Medulla oblongata (tissue), 1 donor: ENCODE data around the gene PARD3B.

Experiments used
- DNase-seq: peaks from one replicate; pipeline ENCODE4 v3.0.0-alpha.2; 2015; ENCODE audit errors: extremely low spot score

The PARD3B gene

DNA sequence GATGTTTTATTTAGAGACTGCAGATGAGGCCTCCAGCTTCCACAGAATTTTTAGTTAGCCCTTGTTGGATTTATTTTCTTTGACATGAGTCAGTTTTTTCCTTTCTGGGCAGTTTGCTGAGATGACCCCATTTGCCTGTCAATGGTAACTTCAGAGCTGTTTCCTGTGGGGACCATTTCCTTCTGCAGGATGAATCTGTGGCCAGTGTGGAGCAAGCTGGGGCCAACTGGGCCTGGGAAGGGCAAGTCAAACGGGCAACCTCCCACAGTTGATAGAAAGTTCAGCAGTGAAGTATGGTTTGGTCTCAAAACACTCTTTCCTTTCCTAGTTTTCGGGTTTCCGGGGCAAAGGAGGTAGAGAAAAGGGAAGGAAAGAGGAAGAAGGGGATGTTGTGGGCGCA lies 845.6 kb downstream of the PARD3B start:
- no peak for DNase-seq

DNA sequence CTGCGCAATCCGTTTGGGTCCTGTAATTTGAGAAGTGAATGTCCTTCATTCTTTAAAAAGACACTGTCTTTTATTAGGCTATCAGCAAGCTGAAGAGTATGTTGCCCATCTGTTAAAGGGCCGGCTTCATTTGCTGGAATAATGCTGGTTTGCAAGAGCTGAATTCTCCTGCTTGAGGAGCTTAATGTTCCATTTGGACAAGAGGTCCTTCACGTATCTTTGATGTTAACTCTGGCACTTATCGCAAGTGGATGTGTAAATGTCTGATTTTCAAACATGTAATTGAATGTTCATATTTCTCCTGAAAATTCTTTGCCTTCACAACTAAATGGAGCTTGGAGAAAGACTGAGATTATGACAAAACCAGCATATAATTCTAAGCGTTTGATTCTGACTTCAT lies 856.2 kb downstream of the PARD3B start:
- no peak for DNase-seq

DNA sequence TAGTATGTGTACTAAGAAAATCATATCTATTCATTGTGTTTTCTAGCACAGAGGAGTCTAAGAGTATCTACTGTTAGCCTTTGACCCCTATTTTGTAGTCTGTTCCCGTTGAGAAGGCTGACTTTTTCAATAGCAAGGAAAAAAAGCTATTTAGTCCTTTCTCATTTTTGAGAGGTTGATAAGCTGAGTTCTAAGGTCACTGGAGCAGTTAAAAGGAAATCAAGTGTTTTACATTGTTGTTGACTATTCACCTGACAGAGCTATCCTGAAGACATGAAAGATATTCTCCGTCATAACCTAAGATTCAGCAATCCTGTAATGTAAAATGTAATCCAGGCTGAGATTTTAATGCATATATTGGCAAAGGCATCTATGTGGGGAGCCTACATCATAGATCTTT lies 856.7 kb downstream of the PARD3B start:
- DNase-seq, result no peak

DNA sequence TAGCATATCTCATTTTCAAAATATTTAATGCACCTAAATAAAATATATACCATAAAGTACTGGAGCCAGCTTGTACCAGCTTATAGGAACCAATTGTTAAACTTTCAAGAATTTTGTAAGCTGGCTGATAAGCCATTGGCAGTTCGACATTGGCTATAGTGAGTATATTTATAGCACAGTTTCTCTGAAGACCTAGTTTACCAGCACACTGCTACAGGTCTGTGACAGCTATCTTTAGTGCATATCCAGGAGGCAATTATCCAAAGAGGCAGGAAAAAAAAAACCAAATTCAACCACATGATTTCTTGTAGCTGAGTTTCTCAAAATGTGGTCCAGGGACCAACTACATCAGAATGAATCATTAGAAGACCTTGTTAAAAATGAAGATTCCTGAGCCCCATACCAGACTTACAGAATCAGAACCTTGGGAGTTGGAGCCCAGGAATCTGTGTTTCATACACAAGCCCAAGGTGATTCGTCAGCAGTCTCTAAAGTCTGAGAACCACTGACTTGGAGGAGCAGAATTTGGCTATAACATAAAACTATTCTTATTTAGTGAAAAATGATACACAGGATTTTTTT lies 858.1 kb downstream of the PARD3B start:
- no peak for DNase-seq

DNA sequence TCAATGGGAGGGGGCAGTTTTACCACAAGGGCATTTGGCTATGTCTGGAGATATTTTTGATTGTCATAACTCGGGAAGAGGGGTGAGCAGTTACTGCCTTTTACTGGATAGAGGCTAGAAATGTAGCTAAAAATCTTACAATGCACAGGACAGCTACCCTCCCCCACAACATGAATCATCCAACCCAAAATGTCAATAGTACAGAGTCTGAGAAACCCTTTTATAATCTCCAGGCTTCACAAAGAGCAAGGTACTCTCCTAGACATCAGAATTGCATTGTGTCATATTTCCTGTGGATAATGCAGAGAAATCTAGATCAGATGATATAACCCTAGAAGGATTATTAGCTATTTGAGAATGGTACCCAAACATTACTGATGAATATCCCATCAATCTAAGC lies 859.9 kb downstream of the PARD3B start:
- DNase-seq, result no peak

DNA sequence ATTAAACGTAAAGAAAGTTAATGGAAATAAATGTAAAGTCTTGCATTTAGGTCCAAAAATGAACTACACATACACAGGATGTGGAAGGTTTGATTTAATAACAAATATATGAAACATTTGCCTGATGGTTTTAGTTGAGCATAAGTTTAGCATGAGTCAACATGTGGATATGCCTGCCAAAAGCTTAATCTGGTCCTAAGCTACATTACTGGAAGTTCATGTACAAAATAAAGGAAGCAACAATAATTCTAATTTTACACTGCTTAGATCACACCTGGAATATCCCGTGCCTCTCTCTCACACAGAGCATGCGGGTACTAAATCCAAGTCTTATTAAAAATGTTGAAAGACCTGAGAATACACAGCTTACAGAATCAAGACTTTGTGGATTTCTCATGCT lies 860.5 kb downstream of the PARD3B start:
- DNase-seq, result no peak

DNA sequence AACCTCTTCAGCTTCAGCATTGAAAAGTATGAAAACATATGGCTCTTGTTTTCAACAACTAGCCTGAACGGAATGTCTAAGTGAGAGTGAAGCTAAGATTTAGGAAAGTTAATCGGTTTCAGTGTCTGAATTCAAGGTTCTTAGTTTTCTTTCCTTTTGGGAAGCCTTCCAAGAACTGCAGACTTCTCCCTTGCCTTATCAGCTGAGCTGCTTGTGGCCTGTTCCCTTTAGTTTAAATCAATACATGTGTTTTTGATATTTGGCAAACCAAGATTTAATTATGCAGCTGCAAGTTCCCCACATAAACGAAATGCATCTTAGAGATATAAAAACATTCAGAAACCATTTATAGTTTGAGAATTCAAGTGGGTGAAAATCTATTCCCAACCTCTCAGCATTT lies 862.7 kb downstream of the PARD3B start:
- DNase-seq, result no peak

DNA sequence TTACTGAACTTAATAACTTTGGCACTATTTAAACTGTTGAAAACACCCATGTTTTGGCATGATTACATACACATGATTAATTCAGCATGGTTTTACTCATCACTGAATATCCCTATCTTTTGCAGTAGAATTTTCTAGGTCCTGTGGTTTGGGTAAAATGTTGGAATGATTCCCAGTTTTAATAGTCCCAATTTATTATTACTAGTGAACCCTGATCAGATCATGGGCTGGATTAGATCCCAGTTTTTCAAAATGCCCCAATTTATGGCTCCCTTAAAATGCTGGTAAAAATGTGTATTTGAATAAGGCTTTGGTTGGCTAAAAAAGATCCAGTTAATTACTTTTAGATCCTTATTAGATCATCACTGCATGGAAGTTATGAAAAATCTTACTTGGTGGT lies 863.4 kb downstream of the PARD3B start:
- no peak for DNase-seq

DNA sequence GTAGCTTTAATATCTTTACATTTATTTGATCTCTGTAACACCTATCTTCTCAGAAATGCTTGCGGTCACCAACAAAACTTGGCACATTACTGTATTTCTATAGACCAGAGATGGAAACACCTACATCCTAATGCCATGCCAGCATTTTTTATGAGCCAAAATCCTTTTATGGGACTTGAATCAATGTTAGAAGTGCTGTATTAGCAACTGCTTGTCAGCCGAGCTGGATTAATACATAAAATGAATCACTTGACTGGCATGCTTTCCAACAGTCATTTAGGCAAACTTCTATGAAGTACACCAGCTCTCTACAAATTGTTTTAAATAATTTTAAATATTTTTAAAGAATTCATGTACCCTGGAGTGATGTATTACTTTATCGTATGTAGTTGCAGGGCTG lies 864.1 kb downstream of the PARD3B start:
- DNase-seq, result no peak

DNA sequence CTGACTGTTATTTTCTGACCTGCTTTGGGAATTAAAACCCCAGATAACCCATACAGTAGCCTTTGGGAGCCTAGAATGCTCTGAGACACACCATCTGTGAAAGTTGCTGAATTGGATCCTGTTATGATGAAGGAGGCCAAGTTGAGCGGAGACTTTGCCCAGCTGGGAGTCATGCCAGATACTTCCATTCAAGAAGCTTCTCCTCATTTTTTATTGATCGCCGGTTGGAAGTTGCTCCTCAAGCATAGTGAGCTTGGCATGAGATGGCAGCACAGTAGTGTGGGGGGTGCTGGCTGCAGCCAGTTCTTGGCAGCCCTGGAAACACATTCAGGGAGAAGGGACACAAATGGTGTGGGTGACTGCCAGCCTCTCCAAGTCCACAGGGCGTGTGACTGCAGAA lies 866.3 kb downstream of the PARD3B start:
- peak; percentile 87 for DNase-seq

DNA sequence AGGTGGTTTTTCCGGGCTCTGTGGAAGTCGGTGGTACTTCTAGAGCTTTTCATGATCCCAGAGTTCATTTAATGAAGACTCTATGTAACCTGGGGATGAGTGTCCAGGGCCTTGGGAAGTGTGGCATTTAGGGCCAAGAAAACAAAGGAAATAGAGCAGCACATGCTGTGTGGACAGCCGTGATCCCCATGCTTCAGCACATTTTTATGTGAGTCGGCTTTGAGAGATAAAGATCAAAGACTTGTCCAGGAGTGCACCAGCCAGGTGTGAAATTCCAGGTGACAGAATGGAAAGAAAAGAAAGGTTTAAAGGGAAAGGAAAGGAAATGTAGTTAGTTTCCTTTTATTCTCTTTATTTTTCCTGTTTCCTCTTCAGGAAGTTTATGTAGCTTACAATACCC lies 879.1 kb downstream of the PARD3B start:
- no peak for DNase-seq

DNA sequence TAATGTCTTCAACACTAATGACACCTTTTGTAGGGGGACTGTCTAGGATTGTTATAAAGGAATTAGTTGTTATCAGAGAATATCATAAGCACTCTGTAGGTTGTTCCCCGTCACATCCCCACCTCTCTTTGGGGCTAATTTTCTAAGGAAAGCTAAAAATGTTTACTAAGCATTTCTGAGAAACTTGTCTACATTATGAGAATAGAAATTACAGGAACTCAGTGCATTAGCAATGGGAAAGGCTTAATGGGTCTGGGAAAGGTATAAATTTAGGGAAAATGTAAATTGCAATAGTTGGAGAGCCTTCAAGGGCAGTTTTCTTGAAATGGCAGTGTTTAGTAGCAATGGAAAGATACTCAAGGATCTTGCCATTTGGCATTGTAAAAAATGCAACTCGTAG lies 879.8 kb downstream of the PARD3B start:
- DNase-seq, result no peak

DNA sequence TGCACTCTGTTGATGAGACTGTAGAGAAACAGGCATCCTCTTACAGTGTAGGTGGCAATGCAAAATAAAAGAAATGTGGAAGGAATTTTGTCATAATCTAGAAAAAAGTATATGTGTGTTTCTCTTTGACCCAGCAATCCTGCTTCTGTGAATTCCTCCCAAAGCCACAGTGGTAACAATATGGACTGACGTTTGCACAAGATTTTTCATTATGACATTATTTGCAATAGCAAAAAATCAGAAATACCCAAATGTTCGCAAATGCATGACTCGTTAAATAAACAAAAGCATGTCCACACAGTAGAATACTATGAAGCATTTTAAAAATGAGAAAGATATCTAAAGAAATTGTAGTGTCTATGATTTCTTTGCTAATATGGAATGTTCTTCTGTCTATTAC lies 881.8 kb downstream of the PARD3B start:
- DNase-seq, result no peak

DNA sequence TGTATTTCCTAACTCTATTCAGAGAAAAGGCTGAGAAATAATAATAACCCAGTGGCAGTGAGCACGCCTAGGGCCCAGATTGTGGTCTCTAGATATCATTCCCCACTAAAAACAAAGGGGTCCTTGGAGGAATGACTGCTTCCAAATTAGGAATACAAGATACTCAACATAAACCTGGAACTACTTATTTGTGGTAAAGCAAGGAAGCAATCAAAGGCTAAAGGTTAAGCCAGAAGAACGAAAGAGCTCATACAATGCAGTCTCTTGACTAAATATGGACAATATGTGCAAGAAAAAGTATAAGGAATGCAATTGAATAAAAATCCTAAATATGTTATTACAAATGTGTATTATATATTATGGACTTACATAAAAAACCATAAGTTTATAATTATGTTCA lies 883.5 kb downstream of the PARD3B start:
- DNase-seq, result no peak

DNA sequence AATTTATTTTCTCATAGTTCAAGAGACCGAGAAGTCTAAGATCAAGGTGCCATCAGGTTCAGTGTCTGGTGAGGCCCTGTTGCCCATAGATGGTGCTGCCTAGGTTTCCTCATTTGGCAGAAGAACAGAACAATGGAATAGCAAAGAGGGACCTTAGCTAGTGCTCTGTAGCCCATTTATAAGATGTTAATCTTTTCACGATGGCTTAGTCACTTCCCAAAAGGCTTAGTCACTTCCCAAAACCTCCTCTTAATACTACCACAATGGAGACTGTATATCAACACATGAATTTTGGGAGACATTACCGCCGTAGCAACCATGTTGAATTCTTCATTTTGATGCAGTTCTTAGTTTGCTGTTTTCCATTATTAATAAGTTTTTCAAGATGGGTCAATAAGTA lies 890.7 kb downstream of the PARD3B start:
- no peak for DNase-seq

DNA sequence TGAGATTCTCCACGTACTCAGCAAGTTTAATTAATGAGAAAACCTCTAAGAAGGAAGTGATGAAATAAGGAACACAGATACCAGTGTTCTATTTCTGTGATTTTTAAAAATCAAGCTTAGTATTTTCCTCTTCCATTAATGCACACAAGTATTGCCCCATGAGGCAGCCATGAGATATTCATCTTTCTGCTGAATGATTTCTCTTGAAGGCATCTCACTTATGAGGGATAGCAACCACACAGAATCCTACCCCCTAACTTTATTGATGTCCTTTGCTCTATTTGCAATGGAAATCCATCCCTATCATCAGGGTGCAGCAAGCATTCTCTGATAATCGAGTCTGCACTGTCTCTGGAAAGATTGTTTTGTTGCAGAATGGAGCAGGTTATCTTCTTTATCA lies 893.0 kb downstream of the PARD3B start:
- DNase-seq, result no peak

DNA sequence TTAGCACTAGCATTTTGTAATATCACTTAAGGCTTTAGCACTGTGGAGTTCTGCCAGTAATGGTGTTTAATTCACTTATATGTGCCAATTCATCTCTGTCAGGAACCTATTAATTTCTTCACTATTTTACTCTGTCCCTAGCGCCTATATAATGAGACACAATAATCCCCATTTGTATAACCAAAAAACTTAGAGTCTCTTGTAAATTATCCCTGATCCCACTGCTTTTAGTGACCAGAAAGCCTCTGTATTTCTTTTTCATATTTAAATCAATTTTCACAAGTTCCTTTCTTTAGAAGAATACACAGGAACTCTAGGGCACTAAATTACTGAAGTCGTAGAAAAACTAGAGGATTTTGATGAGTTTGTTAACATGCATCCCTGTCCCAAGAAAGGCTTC lies 894.3 kb downstream of the PARD3B start:
- DNase-seq, result no peak

DNA sequence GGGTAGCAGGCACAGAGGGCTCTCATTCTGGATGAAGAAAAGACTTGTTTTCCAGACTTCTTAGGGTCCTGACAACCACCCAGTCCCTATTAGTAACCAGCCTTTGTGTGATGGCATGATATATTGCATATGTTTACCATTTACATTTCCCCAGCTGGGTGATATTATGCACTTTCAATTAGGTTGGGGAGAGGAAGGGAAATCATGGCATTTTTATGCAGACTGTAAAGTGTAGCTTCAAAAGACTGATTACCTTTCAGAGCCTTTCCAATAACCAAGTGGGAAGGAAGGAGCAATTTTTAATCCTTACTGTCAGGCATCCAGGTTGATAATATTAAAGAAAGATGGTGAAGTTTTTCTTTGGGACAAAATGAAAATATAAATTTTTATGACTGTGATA lies 896.2 kb downstream of the PARD3B start:
- DNase-seq, result no peak

DNA sequence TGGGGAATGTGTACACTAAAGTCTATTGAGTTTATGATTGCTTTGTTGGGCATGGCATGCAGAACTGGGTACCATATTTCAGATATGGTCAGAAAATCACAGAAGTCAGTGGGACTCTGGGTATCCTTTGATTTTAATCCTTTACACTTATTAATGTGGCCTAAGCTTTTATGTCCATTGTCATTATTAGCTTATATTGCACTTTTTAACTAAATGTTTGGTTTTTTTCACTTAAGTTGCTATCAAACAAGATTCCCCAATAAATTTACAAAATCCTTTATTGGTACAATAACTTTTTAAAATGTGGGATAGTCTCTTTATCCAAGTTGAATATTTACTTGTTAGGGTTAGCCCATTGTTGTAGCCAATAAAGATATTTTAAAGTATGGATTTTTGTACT lies 902.9 kb downstream of the PARD3B start:
- no peak for DNase-seq

DNA sequence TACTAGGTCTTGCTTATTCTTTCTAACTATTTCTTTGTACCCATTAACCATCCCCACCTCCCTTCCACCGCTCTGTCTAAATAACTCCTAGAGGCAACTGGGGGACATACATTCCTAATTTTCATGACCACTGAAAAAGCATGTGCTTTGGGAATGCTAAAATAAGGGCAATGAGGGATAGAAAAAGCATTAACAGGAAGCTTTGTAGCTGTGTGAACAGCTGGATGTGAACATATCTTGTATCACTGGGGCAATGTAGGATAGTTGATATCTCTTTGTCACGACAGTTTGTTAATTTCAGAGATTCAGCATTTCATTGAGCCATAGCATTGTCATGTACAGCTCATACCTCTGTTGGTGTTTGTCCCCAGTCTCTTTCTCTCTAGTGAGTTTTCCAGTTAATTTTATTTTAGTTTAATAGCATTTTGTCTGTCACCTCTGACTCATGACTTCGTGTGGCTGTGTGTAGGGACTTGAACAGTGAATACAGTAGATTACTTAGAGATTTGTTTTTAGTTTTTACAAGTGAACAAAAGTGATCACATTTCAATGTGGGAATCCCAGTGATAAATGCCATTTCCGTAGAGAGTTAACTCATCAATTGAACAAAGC lies 906.7 kb downstream of the PARD3B start:
- no peak for DNase-seq

DNA sequence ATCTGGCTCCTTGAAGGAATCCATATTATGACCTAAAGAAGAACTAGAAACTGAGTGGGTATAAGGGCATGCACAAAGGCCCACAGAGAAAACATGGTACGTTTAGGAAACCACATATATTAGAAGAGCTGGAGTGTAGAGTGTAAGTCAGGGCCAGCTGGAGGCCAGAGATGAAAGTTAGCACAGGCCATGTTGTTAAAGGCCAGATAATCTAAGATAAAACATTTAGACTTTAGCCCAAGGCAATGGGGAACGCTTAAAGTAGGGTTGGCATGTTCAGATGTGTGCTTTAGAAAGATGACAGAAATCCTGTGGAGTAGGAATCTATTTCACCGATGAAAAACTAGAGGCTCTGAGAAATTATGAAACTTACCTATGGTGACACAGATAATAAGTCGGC lies 907.9 kb downstream of the PARD3B start:
- no peak for DNase-seq

DNA sequence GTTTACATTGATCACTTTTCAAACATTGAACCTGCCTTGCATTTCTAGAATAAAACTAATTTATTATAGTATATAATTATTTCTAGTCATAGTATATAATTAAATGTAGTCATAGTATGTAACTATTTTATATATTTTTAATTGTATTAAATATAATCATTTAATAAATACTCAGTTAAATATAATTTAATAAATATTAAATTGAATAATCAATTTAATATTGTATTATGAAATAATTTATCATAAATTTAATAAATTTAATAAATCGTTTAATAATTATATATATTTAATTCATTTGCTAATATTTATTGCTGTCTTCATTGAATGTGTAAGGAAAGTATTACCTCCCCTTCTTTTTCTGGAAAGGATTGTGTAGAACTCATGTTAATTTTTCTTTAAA lies 911.4 kb downstream of the PARD3B start:
- no peak for DNase-seq

DNA sequence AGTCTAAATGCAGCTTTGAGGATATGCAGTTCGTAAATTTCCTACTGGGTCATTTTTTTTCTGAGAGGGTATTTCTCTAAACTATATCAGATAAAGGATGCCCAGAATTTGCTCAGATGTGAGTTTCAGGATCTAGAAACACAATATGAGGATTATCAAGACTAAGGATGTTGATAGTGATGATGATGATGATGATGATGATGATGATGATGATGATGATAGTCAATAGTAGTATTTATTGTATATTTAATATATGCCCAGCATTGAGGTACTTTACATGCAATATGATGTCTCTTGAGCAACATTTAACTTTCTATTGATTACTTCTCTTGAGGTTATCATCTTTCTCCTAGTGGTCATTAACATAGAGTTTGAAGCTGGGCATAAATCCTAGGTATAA lies 914.9 kb downstream of the PARD3B start:
- no peak for DNase-seq

DNA sequence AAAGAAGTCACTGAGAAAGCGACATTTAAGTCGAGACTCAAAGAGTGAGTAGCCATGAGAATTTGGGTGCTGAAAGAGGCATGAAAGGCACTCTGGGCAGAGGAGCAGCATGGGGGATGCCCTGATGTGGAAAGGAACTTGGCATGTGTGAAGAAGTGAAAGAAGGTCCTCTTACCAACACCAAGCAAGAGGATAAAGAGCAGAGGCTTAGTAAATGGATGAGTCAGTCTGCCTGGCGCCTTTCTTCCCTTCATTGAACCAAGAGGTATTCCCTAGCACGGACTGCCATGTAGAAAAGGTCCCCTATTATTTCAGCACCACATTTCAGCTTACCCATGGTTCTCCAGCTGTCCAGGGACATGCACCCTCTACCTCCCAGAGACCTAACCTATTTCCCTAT lies 915.9 kb downstream of the PARD3B start:
- DNase-seq, result no peak
